ENCODE results near the gene RCSD1.

The RCSD1 gene

DNA sequence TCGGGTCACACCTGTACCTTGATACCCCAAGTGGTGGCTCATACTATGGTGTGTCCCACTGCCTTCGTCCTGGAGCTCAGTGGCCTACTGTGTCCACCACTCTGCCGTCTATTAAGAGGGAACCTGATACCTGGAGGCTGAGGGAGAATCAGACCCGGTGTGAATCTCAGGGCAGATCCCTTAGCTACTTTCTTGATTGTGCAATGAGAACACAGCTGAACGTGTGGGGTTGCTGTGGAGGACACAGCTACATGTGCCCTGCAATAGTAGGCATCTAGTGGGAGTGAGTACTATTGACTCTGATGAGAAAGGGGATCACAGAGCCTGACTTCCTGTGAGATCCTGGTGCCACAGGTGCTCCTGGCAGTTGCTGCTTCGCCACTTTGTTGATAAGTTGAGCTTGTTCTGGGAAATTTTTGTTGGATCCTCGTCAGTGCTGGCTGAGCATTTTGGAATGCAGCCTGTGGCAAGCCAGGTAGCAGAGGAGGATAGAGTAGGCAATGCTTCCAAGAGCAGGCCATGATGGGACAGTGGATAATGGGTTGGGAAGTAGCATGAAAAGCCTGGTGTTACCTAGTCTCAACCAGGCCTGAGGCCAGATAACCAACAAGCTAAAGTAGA, 63.5 kb downstream of the RCSD1 start:
- DNase-seq = no peak

DNA sequence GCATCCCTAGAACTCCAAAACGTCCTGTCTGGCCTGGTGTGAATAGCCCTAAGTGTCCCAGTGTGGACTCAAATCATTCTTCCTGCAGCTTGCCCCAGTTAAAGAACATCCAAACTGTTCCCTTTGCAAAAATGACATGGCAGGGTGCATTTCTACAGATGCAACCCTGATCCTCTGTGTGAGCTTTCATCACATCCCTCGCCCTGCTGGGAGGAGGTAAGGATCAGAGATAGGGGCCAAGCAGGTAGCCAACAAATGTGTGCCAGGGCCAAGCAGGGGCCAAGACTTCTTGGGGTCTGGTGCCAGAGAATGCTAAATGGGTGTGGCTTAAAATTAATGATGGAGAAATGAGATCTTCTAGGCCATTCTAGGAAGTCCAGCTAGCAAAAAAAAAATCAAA, 64.7 kb downstream of the RCSD1 start:
- no peak for DNase-seq

DNA sequence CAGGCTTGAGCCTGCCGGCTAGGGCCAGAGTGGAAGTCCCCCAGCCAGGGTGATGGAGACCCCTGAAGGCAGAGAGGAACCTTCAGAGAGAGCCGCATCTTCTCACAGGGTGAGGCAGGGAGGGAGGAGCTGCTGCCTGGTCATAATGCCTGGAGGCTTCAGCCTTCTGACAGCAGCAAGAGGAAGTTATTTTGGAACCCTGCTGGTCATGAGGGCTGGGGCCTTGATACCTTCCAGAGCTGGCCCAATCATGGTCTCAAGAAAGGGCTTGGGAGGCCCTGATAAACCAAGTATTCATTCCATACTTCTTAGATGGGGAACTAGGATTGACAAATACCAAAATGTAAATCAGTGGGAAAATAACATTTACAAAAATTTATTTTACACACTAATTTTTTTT, 65.1 kb downstream of the RCSD1 start:
- no peak for DNase-seq

DNA sequence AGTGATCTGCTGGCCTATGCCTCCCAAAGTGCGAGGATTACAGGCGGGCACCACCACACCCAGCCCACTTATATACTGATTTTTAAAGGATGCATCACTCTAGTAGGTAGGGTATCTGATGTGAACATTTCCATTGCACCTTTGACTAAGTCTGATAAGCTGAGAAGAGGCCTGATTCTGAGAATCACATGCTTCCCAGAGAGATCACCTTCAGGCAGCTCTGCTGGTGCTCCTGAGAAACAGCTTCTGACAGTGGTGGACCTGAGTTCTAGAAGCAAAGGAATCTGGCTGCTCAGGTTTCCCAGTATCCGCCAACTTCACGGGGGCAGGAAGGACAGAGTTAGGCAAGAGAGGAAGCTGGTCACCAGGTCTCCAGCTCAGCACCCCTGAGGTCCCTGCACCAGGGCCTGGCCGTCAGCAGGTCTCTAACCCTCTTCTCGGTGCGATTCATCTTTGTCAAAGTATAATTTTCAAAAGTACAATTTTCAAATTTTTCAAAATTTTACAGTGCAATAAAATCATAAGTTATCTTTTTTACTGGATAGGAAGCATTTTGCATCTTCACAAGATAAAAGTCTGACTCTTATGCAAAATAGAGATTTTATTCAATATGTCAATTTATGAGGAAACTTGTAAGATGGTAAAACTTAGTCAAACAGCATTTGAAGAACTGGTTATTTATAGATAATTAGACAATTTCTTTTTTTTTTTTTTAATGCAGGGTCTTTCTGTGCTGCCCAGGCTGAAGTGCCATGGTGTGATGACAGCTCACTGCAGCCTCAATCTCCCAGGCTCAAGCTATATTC, 65.9 kb downstream of the RCSD1 start:
- no peak for DNase-seq

DNA sequence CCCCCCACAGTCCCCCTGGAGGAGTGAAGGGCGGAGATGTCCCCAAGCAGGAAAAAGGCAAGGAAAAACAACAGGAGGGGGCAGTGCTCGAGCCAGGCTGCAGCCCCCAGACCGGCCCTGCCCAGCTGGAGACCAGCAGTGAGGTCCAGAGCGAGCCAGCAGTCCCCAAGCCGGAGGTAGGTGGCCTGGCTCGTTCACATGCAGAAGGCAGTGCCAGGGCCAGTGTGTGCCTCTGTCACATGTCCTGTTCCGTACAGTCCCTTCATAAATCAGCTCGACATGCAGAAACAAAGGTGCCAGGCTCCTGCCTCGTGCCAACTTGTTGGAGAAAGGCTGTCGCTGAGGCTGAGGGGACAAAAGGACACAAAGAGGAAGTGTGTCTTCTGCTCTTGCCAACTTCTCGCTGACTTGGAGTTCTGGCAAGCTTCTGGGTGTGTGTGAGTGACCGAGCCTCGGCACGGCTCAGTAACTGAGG, 67.7 kb downstream of the RCSD1 start:
- no peak for DNase-seq

DNA sequence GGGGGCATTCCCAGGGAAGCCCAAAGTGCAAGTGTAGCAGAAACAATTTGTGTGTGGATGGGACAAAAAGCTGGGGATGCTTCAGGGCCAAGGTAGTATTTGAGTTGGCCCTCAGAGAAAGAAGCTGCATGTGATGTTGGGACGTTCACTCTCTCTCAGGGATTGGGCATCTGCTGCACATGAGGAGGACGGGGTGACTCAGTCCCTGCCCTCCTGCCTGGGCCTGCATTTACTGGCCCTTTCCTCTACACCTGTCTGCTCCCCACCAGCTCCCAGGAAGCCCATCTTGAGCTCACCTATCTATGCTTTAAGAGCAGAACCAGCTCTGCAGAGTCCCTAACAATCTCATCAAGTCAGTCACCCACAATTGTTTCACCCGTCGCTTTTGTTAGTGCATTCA, 68.3 kb downstream of the RCSD1 start:
- DNase-seq = no peak

DNA sequence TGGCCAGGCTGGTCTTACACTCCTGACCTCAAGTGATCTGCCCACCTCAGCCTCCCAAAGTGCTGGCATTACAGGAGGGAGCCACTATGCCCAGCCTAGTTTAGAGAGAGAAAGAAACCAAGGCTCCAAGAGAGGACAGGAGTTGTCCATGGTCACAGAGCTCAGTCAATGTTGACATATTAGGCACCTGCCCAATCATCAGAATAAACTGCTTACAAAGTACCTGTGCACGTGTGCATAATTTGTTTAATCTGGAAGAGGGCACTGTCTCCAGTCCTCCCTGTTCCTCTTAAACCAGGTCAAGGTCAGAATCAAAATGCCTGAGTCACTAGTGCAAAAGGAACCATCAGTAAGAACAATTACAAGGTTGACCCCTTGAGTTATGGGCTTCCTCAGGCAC, 71.5 kb downstream of the RCSD1 start:
- DNase-seq = no peak

DNA sequence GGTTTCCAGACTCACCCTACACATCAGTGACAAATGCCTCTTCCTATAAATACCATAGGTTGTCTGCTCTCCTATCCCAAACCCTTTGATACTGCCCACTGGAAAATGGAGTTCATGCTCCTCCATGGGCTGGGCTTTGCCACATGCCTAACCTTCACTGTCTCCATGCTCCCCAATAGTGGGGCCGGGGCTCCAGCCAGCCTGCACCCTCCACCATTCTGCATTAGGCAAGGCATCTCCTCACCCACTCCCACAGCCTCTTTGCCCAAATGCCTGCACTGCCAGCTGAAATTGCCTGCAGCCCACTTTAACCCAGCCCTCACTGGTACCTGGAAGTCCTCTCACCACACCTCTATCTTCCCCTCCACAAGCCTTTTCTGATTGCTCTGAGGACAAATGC, 73.5 kb downstream of the RCSD1 start:
- no peak for DNase-seq

DNA sequence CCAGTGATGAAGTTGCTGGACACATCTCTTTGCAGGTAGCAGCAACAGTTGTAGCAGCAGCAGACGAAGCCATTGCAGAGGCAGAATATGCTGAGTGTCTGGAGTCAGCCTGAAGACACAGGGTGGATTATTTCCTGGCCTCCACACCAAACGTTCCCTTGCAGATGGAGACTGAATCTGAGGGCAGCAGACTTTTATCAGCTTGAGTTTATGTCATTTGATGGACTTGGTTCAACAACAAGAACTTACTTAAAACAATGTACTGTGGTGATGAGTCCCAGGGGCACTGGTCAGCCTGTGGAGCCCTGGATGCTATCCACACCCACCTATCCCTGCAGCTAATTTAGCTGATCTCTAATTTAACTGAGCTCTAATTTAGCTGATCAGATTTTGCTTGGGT, 74.7 kb downstream of the RCSD1 start:
- no peak for DNase-seq

DNA sequence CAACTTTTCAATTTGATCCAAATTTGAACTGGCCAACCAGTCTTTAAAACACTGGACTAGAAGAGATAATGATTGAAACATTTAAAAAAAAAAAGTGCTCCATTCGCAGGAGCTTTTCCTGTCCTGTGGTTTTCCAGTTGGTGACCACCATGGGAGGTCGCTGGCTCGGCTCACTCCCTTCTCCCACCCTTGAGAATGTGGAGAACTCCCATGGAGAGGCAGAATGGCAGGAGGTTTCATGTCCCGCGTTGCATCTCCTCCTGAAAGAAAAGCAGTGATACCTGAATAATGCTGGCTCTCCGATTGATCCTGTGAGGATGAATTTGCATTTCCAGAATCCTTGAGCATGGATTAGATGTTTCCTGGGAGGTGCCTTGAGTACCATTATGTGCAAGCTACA, 75.2 kb downstream of the RCSD1 start:
- DNase-seq = no peak

DNA sequence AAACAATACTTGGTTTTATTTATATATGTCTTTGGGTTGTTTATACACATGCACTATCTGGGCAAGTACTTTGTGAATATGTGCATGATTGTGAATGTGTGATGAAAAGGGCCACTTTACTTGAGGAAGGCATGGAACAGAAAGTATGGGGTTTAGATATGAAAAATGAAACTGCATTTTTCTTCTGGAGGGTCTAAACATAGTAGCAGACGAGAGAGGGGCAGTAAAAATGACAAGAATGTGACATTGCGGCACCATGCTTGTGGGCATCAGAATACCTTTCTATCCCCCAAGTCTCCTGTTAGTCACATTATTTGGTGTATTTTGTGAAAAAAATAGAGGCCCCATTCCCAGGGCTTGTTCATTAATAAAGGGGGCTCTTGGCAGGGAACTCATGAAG, 76.3 kb downstream of the RCSD1 start:
- no peak for DNase-seq

DNA sequence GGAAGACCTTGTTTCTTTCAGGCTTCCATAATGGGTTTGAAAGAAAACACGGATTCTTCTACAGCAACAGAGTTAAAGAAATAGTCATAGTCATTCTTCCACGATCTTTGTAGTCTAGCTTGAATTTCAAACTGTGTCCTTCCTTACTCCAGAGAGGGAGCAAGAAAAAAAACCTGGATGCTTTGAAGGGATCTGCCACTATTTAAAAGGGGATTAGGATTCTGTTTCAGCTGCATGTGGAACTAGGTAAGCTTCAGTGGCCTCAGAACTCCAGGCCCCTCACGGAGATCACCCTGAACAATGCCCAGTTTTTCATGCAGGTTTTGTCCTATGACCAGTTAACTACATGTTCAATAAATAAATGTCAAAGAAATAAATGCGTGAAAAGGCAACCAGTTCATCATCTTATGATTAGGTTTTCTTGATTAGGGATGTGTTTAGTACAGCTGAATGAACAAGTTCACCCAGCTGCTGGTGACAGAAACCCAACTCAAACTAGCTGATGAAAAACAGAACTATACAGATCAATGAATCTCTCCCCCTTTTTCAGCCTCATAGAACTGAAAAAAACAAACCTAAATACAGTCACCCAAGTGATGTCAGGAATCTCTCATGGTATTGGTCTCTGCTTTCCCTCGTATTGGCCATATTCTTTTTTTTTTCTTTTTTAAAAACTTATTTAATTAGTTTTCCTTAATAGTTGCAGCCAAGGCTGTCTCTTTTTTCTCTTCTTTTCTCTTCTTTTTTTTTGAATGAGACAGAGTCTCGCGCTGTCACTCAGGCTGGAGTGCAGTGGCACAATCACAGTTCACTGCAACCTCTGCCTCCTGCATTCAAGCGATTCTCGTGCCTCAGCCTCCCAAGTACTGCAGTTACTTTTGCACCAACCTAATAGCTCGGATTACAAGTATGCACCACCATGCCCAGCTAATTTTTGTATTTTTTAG, 77.2 kb downstream of the RCSD1 start:
- DNase-seq = no peak

DNA sequence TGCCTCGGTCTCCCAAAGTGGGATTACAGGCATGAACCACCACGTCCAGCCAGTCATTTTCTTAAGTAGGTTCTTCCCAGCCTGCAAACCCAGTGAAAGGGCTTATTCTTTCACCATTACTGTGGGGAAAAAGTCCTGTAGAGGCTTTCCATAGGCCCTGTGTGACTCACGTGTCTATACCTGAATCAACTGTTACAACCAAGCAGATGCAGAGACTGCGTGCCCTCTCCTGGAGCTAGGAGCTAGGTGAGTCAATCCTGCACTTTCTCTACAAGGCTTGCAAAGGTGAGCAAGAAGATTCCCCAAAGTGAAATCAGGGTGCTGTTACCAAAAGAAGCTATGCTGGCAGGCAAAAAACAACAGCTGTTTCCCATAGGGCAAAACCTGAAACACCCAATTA, 77.9 kb downstream of the RCSD1 start:
- no peak for DNase-seq

DNA sequence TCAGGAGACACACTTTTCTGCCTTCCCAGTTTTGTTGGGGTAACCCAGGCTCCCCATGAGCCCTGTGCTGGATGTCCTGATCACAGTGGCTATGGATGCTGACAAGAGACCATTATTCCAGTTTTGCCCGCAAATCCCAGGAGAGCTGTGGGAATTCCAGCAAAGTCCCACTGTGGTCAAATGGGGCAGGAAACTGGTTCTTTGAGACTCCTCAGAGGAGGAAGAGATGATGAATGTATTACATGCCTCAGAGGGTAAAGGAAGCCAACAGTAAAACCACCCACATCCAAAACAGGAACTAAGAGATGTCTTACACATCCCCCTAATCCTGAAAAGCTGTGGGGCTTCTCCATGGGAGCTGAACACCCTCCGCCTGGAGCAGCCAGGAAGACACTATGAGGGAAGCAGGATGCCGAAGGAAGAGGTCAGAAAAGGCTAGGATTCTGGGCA, 78.9 kb downstream of the RCSD1 start:
- no peak for DNase-seq

DNA sequence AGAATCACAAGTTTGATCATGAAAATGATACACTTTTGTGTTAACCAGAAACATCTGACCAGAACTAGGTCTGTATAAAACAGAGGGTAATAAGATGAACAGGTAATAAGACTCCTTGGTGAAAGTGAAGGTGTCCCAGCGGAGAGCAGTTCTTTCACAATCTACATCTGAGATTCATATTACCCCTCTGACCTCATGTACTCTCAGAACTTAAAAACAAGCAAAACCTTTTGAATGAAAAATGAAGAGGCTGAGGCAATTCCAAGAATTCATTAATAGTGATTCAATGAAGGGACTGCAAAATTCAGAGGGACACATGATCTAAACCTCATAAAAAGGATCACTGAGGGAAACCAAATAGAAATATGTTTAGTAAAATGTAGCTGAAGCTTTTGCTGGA, 80.8 kb downstream of the RCSD1 start:
- no peak for DNase-seq

DNA sequence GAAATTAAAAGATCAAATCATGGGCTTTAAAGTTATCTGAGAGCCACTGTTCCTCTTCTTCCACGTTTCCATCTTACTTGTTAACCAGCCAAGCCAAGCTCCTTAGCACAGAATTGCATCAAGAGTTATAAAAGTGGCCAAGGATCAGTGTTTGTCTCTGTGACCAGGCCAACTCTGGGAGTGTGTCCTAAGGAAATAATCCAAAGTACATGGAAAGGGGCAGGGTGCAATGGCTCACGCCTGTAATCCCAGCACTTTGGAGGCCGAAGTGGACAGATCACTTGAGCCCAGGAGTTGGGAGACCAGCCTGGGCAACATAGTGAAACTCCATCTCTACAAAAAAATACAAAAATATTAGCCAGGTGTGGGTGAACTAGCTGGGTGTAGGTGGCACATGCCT, 81.8 kb downstream of the RCSD1 start:
- DNase-seq = no peak

DNA sequence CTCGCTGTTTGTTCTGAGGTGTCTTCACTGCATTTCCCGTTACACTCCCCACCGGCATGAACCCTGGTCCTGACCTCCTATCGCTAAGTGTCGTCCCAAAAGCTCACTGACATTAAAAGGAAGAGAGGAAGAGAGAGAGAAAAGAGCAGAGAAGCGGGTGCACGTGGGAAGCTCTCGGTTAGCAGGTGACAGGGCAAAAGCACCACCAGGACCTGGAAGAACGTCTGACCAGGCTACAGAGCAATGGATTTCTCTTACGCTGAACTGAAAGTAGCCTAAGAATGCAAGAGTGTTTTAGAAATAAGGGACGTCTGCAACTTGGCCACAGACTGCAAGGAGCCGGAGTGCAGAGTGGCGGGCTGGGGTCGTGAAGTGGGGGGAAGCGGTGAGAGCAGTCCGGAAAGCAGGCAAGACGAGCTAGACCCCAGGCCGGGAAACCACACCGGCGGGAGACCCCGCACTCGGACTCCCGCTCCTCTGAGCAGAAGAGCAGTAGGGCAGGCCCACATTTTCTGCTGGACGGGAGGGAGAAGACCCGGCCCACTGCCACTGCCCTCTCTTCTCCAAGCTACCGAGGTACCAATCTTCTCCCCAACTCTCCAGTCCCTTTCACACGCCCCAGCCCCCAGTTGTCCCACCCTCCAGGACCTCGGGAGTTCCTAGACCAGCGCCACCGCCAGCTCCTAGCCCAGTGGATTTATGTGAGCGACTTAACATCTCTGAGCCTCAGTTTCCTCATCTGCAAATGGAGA, 83.5 kb downstream of the RCSD1 start:
- peak; percentile 10 for DNase-seq

DNA sequence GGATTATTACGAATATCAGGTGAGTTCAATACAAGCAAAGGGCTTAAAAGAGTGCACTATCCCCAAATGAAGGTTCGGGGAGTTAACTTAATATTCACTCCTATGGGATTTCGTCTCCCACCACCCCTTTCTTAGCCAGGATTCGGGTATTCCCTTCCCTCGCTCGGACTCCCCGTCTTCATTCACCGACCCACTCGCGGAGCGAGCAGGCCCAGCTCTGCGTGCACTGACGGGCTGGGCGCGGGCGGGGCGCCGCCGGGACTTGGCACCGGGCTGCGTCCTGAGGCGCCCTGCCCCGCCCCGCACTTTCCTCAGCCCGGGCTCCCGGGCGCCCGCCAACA, 84.0 kb downstream of the RCSD1 start:
- no peak for DNase-seq

DNA sequence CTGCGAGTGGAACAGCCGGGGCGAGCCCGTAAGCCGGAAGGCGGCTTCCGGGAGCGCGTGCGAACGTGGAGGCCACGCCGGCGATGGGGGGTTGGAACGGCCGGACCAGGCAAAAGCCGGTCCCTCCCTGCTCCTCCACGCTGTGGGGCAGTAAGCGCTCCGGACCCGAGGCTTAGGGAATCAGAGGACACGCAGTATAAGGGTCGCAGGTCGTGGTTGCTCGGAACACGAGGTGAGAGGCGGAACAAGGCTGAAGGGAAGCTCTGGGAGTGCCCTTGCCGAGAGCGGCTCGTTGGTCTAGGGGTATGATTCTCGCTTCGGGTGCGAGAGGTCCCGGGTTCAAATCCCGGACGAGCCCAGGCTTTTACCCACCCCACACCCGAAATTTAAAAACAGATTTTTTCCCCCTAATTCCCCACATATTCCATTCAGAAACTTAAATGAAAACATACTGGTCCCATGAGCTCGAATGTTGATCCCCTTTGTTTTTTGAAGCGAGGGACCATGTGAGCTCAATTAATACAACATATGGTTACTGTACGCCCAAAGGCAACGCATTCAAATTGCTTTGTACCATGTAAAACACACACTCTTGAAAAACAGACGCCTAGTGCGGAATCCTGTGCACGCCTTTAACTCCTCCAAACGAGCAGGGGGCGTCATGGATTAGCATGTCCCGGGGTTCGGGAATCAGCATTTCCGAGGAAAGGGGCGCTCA, 84.6 kb downstream of the RCSD1 start:
- peak; percentile 84 for DNase-seq

DNA sequence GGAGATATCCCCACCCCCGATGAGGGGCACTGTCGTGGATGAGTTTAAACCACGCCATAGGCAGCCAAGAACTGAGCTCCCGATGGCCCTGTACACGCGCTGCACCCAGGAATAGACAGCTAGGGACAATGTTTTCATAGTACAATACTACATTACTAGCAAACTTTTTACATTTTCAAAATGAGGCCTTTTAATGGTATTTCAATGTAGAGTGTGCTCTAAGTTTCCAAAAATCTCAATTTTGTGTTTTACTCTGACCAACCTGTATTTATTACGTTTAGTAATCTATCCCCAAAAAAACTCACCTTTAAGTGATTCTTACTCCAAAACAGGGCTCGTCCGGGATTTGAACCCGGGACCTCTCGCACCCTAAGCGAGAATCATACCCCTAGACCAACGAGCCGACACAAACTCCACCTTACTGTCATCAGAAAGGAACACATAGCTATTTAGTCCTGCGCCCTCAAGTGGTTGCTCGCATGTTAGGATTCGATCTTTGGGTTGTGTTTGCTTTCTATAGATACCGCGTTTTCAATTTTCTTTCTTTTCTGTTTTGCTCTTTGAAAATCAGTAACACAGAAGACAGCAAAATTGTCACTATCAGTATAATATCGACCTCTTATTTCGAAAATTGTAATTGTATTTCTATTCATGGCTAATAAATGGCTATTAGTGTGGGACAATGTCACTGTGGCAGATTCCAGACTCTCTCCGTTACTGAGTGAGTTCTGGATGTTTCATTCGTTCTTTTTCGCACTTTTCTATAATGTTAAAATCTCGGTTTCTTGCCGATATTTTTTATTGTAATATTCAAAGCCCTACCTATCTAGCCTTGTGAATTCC, 85.3 kb downstream of the RCSD1 start:
- DNase-seq = peak; percentile 84

DNA sequence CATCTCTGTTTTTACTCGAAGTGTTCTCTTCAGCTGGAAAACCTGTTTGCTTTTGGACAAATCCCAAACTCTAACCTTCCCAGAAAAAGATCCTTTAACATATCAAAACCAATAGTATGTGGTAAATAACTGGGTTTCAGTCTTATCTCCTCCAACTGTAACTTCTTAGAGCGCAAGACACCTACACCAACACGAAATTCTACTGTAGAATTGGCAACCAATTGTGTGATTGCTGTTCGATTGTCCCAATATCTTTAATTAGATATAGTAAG, 85.9 kb downstream of the RCSD1 start:
- no peak for DNase-seq
